Right lobe of liver (tissue), 4 donors: Measurements from ENCODE around the gene ANGPTL2.

Experiments
- CTCF ChIP-seq, 4 donors: fragments of 200-600 bp in 3 of 4; fragments of 450-650 bp in 1 of 4; IDR thresholded peaks; one replicate each; pipeline versions ENCODE4 v1.5.1 to v1.8.0; 2016 to 2022; ENCODE audit warnings: antibody characterized with exemption in 4 of 4, mild to moderate bottlenecking in 2 of 4
- POLR2A ChIP-seq: fragments of 450-650 bp; IDR thresholded peaks from one replicate; pipeline ENCODE4 v1.6.1; 2017; ENCODE audit warnings: antibody characterized with exemption, mild to moderate bottlenecking
- donor health status: DM: no; HTN: no; CAD: no.
- donor health status: DM: no; HTN: no; CAD: no.
- donor health status: DM: no; HTN: yes; CAD: no.

GRCh38 chr9:127132375-127132774, 9.9 kb upstream of the ANGPTL2 start:
- no peak for TF ChIP-seq CTCF (IDR thresholded peaks at IDR 0.05)
- TF ChIP-seq POLR2A, result no peak
